Activated T-helper 2 cell treated with anti-CD3 and anti-CD28 coated beads, Interferon-gamma antibody, Interleukin-2, Interleukin-4, amounts not matched to agents 10 μg/mL and 5 μg/mL and 100 μg/mL, durations not matched to agents 14 hours and 24 hours and 36 hours (primary cell): ENCODE measurements around the gene AIFM3. TPM values are rescaled to one million over a fixed set of nuclear protein-coding genes. Genes with fewer than 3 reads are reported as not detected.

ENCODE experiments used
- DNase-seq: peaks from one replicate; pipeline ENCODE4 v3.0.0; 2021; ENCODE audit warnings: low spot score
- H3K27ac Mint-ChIP-seq: one replicate; pipeline ENCODE4 v1.8.0; 2021; ENCODE audit warnings: mixed read lengths
- H3K27me3 Mint-ChIP-seq: one replicate; pipeline ENCODE4 v1.8.0; 2021; ENCODE audit warnings: low read depth, mixed read lengths
- H3K36me3 Mint-ChIP-seq: one replicate; pipeline ENCODE4 v1.8.0; 2021; ENCODE audit warnings: low read depth, mixed read lengths
- H3K4me1 Mint-ChIP-seq: one replicate; pipeline ENCODE4 v1.8.0; 2021; ENCODE audit warnings: low read depth, mixed read lengths
- H3K4me3 Mint-ChIP-seq: one replicate; pipeline ENCODE4 v1.8.0; 2021; ENCODE audit warnings: low read depth, mild to moderate bottlenecking, moderate library complexity, mixed read lengths
- H3K9me3 Mint-ChIP-seq: one replicate; pipeline ENCODE4 v1.8.0; 2021; ENCODE audit warnings: mixed read lengths
- intact Hi-C: fragments of 100-400 bp; cut with micrococcal nuclease; formaldehyde crosslinking; loops from one replicate; pipeline ENCODE4 v1.15.1; 2023
- total RNA-seq: library from RNA; stranded (reverse); gene quantifications from 2 replicates; pipeline ENCODE4 v1.2.3, GENCODE V29; 2022

The AIFM3 gene
- total RNA-seq, 1 donor from 2014 or later: 0.23 TPM

- intact Hi-C loops: no loop called here
- Mint-ChIP-seq H3K27ac (no peak overlapping the region), H3K36me3 (peaks cover 33% of the 10 kb centered on the region), H3K27me3 (no peaks in the 10 kb centered on the region), H3K4me3 (no peak overlapping the region), H3K9me3 (no peaks in the 10 kb centered on the region), H3K4me1 (peaks cover 9% of the 10 kb centered on the region)
- no peak for DNase-seq
Observed at GRCh38 chr22:20987375-20987774, 20.3 kb downstream of the AIFM3 start.

- intact Hi-C loops: no loop called here
- Mint-ChIP-seq H3K4me3 (no peak overlapping the region), H3K36me3 (peaks cover 35% of the 10 kb centered on the region), H3K27ac (no peak overlapping the region), H3K9me3 (no peaks in the 10 kb centered on the region), H3K4me1 (peaks cover under 1% of the 10 kb centered on the region), H3K27me3 (no peaks in the 10 kb centered on the region)
- DNase-seq: no peak
Observed at GRCh38 chr22:20988573-20989322, 21.7 kb downstream of the AIFM3 start.

GRCh38 chr22:20989323-20990138 lies 22.5 kb downstream of the AIFM3 start:
- intact Hi-C loops: no loop called here
- no peak for DNase-seq
- Mint-ChIP-seq H3K4me1 (no peaks in the 10 kb centered on the region), H3K4me3 (no peak overlapping the region), H3K27me3 (no peaks in the 10 kb centered on the region), H3K36me3 (peaks cover 30% of the 10 kb centered on the region), H3K9me3 (no peaks in the 10 kb centered on the region), H3K27ac (no peak overlapping the region)

GRCh38 chr22:20990184-20991180 lies 23.4 kb downstream of the AIFM3 start:
- H3K27me3 Mint-ChIP-seq: no peaks in the 10 kb centered on the region
- no peak for DNase-seq
- H3K9me3 Mint-ChIP-seq: no peaks in the 10 kb centered on the region
- H3K36me3 Mint-ChIP-seq: peaks cover 32% of the 10 kb centered on the region
- H3K4me1 Mint-ChIP-seq: no peaks in the 10 kb centered on the region
- intact Hi-C loops: no loop called here
- no peak overlapping the region for H3K4me3 Mint-ChIP-seq
- H3K27ac Mint-ChIP-seq: no peak overlapping the region

GRCh38 chr22:20991252-20992055 lies 24.4 kb downstream of the AIFM3 start:
- Mint-ChIP-seq H3K9me3 (no peaks in the 10 kb centered on the region), H3K4me3 (no peak overlapping the region), H3K36me3 (peaks cover 24% of the 10 kb centered on the region), H3K4me1 (no peaks in the 10 kb centered on the region), H3K27ac (no peak overlapping the region), H3K27me3 (no peaks in the 10 kb centered on the region)
- intact Hi-C loops: no loop called here
- DNase-seq: no peak

GRCh38 chr22:20992056-20992442 lies 25.0 kb downstream of the AIFM3 start:
- no peak for DNase-seq
- H3K4me3 Mint-ChIP-seq: no peak overlapping the region
- peaks cover 21% of the 10 kb centered on the region for H3K36me3 Mint-ChIP-seq
- intact Hi-C loops: no loop called here
- no peaks in the 10 kb centered on the region for H3K9me3 Mint-ChIP-seq
- no peaks in the 10 kb centered on the region for H3K4me1 Mint-ChIP-seq
- no peaks in the 10 kb centered on the region for H3K27me3 Mint-ChIP-seq
- no peak overlapping the region for H3K27ac Mint-ChIP-seq

GRCh38 chr22:20992456-20993303 lies 25.6 kb downstream of the AIFM3 start:
- H3K36me3 Mint-ChIP-seq: peaks cover 20% of the 10 kb centered on the region
- no peak overlapping the region for H3K27ac Mint-ChIP-seq
- intact Hi-C loops: no loop called here
- H3K9me3 Mint-ChIP-seq: no peaks in the 10 kb centered on the region
- no peaks in the 10 kb centered on the region for H3K27me3 Mint-ChIP-seq
- H3K4me3 Mint-ChIP-seq: no peak overlapping the region
- H3K4me1 Mint-ChIP-seq: no peaks in the 10 kb centered on the region
- DNase-seq: no peak

- H3K27ac Mint-ChIP-seq: no peak overlapping the region
- peaks cover 22% of the 10 kb centered on the region for H3K36me3 Mint-ChIP-seq
- no peaks in the 10 kb centered on the region for H3K9me3 Mint-ChIP-seq
Observed at GRCh38 chr22:20993304-20994127, 26.5 kb downstream of the AIFM3 start.

GRCh38 chr22:20994128-20994901 lies 27.3 kb downstream of the AIFM3 start:
- no peak for DNase-seq
- Mint-ChIP-seq H3K27ac (no peak overlapping the region), H3K36me3 (peaks cover 28% of the 10 kb centered on the region), H3K27me3 (no peaks in the 10 kb centered on the region), H3K9me3 (no peaks in the 10 kb centered on the region), H3K4me1 (no peaks in the 10 kb centered on the region), H3K4me3 (no peak overlapping the region)
- intact Hi-C loops: no loop called here

More at GRCh38 chr22:20993304-20994127, 26.5 kb downstream of the AIFM3 start:
- no peak for DNase-seq
- intact Hi-C loops: no loop called here
- H3K27me3 Mint-ChIP-seq: no peaks in the 10 kb centered on the region
- no peak overlapping the region for H3K4me3 Mint-ChIP-seq
- H3K4me1 Mint-ChIP-seq: no peaks in the 10 kb centered on the region

- H3K9me3 Mint-ChIP-seq: no peaks in the 10 kb centered on the region
- no peaks in the 10 kb centered on the region for H3K4me1 Mint-ChIP-seq
- DNase-seq: no peak
- H3K27ac Mint-ChIP-seq: no peak overlapping the region
- no peaks in the 10 kb centered on the region for H3K27me3 Mint-ChIP-seq
- peaks cover 31% of the 10 kb centered on the region for H3K36me3 Mint-ChIP-seq
- intact Hi-C loops: no loop called here
- no peak overlapping the region for H3K4me3 Mint-ChIP-seq
Observed at GRCh38 chr22:20994902-20995241, 27.8 kb downstream of the AIFM3 start.
